ENCODE results near the gene DISC1.
"Not testable (repeated sequence)": the region's sequence is repeated elsewhere in the genome, so short reads cannot be mapped to it uniquely, and the experiment has no call there.

Gene DISC1

GRCh38 chr1:231634323-231635013, 7.9 kb downstream of the DISC1 start:
- no peak for DNase-seq (ENCODE audit: low read depth in 2 of 3, low spot score in 1 of 3)

- DNase-seq (ENCODE audit: low read depth in 2 of 3, low spot score in 1 of 3) = no peak
These were observed 9.6 kb downstream of the DISC1 start for GRCh38 chr1:231636157-231636556.

DNA sequence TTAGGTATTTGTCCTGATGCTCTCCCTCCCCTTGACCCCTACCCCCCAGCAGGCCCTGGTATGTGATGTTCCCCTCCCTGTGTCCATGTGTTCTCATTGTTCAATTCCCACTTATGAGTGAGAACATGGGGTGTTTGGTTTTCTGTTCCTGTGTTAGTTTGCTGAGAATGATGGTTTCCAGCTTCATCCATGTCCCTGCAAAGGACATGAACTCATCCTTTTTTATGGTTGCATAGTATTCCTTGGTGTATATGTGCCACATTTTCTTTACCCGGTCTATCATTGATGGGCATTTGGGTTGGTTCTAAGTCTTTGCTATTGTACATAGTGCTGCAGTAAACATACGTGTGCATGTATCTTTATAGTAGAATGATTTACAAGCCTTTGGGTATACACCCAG, 10.3 kb downstream of the DISC1 start:
- DNase-seq (ENCODE audit: low read depth in 2 of 3, low spot score in 1 of 3) = not testable (repeated sequence)

- DNase-seq (ENCODE audit: low read depth in 2 of 3, low spot score in 1 of 3) = no peak
These were observed 12.1 kb downstream of the DISC1 start for GRCh38 chr1:231638647-231639046.

DNA sequence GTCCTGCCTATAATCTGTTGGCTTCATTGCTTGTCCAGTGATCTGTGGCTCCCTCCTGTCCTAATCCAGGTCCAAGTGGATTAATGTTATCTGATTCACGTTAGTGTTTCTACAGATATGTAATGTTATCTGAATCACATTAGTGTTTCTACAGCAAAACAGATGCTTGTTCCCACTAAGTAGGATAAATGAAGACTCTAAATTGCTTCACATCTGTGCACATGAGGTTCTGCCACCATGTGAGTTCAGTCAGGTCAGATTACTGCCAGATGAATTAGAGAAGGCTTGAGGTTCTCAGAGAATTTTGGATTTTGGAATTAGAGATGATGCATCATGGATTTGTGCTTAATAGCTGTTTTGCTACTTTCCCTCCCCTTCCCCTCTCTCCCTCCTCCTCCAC, 13.2 kb downstream of the DISC1 start:
- no peak for DNase-seq (ENCODE audit: low read depth in 2 of 3, low spot score in 1 of 3)

DNA sequence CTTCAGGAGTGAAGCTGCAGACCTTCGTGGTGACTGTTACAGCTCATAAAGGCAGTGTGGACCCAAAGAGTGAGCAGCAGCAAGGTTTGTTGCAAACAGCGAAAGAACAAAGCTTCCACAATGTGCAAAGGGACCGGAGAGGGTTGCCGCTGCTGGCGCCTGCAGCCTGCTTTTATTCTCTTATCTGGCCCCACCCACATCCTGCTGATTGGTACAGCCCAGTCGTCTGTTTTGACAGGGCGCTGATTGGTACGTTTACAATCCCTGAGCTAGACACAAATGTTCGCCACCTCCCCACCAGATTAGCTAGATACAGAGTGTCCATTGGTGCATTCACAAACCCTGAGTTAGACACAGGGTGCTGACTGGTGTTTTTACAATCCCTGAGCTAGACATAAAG, 14.9 kb downstream of the DISC1 start:
- DNase-seq (ENCODE audit: low read depth in 2 of 3, low spot score in 1 of 3) = not testable (repeated sequence)

DNA sequence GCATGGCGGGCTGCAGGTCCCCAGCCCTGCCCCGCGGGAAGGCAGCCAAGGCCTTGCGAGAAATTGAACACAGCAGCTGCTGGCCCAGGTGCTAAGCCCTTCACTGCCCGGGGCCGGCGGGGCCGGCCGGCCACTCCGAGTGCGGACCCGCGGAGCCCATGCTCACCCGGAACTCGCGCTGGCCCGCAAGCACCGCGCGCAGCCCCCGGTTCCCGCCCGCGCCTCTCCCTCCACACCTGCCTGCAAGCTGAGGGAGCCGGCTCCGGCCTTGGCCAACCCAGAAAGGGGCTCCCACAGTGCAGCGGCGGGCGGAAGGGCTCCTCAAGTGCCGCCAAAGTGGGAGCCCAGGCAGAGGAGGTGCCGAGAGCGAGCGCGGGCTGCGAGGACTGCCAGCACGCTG, 15.5 kb downstream of the DISC1 start:
- not testable (repeated sequence) for DNase-seq (ENCODE audit: low read depth in 2 of 3, low spot score in 1 of 3)

- DNase-seq (ENCODE audit: low read depth in 2 of 3, low spot score in 1 of 3) = no peak
These were observed 16.0 kb downstream of the DISC1 start for GRCh38 chr1:231642618-231643017.

GRCh38 chr1:231643071-231643934, 16.7 kb downstream of the DISC1 start:
- DNase-seq (ENCODE audit: low read depth in 2 of 3, low spot score in 1 of 3) = no peak

DNA sequence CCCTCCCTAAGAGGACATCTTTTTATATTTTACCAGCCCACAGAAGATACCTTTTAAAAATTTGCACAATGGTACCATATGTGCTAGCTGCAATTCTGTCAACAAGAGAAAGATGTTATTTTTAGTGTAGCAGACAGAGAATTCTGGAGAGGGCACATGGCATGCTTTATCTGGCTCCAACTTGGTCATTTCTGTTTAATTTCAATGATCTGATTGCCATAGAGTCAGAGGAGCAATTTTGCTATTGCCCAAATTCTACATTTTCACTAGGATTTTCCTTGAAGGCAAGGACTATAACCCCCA, 17.3 kb downstream of the DISC1 start:
- DNase-seq (ENCODE audit: low read depth in 2 of 3, low spot score in 1 of 3) = no peak

DNA sequence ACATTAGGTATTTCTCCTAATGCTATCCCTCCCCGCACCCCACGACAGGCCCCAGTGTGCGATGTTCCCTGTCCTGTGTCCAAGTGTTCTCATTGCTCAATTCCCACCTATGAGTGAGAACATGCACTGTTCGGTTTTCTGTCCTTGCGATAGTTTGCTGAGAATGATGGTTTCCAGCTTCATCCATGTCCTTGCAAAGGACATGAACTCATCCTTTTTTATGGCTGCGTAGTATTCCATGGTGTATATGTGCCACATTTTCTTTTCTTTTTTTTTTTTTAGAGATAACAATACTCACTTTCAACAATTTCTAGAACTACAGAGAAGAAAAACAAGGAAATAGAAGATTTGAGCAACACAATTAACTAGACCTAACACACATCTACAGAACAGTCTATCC, 19.0 kb downstream of the DISC1 start:
- DNase-seq (ENCODE audit: low read depth in 2 of 3, low spot score in 1 of 3) = not testable (repeated sequence)

DNA sequence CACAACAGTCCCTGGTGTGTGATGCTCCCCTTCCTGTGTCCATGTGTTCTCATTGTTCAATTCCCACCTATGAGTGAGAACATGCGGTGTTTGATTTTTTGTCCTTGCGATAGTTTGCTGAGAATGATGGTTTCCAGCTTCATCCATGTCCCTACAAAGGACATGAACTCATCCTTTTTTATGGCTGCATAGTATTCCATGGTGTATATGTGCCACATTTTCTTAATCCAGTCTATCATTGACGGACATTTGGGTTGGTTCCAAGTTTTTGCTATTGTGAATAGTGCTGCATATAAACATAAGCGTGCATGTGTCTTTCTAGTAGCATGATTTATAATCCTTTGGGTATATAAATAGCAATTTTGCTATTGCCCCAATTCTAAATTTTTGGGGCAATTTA, 19.6 kb downstream of the DISC1 start:
- not testable (repeated sequence) for DNase-seq (ENCODE audit: low read depth in 2 of 3, low spot score in 1 of 3)

DNA sequence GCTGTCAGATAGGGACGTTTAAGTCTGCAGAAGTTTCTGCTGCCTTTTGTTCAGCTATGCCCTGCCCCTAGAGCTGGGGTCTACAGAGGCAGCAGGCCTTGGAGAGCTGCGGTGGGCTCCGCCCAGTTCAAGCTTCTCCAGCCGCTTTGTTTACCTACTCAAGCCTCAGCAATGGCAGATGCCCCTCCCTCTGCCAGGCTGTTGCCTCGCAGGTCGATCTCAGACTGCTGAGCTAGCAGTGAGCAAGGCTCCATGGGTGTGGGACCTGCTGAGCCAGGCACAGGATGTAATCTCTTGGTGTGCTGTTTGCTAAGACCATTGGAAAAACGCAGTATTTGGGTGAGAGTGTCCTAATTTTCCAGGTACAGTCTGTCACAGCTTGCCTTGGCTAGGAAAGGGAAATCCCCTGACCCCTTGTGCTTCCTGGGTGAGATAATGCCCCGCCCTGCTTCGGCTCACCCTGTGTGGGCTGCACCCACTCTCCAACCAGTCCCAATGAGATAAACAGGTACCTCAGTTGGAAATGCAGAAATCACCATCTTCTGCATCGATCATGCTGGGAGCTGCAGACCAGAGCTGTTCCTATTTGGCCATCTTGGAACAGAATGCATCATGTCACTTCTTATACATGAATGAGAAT, 25.2 kb downstream of the DISC1 start:
- DNase-seq (ENCODE audit: low read depth in 2 of 3, low spot score in 1 of 3) = not testable (repeated sequence)

GRCh38 chr1:231653632-231654031, 27.0 kb downstream of the DISC1 start:
- DNase-seq (ENCODE audit: low read depth in 2 of 3, low spot score in 1 of 3) = no peak

DNA sequence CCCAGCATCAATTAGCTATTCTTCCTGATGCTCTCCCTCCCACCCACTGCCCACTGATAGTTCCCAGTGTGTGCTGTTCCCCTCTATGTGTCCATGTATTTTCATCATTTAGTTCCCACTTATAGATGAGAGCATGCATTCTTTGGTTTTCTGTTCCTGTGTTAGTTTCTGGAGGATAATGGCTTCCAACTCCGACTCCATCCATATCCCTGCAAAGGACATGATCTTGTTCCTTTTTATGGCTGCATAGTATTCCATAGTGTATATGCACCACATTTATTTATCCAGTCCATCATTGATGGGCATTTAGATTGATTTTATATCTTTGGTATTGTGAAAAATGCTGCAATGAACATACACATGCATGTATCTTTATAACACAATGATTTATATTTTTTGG, 30.2 kb downstream of the DISC1 start:
- DNase-seq (ENCODE audit: low read depth in 2 of 3, low spot score in 1 of 3) = no peak

DNA sequence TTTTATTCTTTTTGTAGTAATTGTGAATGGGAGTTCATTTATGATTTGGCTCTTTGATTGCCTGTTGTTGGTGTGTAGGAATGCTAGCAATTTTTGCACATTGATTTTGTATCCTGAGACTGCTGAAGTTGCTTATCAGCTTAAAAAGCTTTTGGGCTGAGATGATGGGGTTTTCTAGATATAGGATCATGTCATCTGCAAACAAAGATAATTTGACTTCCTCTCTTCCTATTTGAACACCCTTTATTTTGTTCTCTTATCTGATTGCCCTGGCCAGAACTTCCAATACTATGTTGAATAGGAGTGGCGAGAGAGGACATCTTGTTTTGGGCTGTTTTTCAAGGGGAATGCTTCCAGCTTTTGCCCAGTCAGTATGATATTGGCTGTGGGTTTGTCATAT, 31.6 kb downstream of the DISC1 start:
- DNase-seq (ENCODE audit: low read depth in 2 of 3, low spot score in 1 of 3) = not testable (repeated sequence)

GRCh38 chr1:231660198-231660597, 33.6 kb downstream of the DISC1 start:
- no peak for DNase-seq (ENCODE audit: low read depth in 2 of 3, low spot score in 1 of 3)

DNA sequence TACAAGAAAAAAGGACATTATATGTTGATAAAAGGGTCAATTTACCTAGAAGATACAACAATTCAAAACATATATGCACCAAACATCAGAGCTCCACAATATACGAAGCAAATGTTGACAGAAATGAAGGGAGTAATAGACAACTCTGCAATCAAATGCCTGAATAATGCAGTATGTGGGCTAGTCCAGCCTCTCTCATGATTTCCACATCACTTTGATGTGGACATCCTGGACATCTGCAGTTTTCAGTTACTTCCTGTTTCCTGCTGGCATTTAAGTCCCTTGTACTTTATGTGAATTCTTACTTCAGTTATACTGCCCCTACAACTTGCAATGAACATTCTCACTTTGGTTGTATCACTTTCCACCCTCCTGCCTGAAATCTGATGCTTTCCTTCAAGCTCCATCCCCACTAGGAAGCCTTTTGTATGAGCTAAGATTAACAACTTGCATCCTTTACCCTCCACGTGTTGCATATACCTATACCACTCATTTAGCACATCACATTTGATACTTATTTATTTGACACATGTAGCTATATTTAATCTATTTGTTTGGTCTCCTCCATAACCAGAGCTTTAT, 36.7 kb downstream of the DISC1 start:
- no peak for DNase-seq (ENCODE audit: low read depth in 2 of 3, low spot score in 1 of 3)

DNA sequence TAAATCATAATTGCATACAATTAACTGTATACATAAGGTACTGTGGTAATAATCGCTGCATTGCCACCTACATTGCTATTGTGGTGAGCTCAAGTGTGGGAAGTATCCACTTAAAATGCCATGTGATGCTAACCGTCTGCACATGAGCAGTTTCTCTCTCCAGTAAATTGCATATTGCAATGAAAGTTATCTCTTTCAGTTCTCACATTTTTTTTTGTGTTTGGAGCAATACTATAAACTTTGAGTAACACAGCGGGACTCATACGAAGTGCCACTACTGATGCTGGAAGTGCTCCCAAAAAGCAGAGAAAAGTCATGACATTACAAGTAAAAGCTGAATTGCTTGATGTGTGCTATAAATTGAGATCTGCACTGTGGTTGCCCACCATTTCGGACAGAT, 38.5 kb downstream of the DISC1 start:
- DNase-seq (ENCODE audit: low read depth in 2 of 3, low spot score in 1 of 3) = no peak

GRCh38 chr1:231665726-231666125, 39.1 kb downstream of the DISC1 start:
- DNase-seq (ENCODE audit: low read depth in 2 of 3, low spot score in 1 of 3) = no peak

DNA sequence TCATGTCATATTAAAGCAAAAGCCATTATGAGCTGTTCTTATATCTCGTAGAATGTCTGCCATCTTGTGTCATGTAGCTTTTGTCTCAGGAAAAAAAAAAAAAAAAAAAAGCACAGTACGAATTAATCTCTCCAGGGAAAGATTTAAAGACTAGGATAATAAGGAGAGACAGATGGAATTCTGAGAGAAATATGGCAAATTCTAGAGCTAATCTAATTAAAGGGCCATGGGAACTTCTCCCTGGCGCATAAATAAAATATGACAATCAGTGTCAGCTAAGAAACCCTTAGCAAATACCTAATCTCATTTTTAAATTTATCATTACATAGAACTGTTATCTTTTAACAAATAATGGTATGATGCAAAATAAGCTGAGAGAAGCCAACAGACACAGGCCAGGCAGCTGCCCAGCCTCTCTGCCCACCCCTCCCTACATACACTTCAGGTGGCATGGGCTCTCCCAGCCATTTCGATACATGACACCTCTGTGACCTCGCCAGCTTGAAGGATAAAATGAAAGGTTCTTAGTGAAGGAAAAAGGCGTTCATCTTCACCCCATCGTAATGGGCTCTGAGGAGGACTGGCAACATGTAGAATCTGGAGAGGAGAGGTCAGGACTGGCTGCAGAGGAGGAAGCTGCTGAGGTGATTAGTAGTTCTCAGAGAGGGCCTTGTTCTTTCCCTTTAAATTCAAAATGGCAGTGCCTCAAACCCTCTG, 39.8 kb downstream of the DISC1 start:
- no peak for DNase-seq (ENCODE audit: low read depth in 2 of 3, low spot score in 1 of 3)
